Measurements from ENCODE around the gene GLRA2.

The GLRA2 gene

DNA sequence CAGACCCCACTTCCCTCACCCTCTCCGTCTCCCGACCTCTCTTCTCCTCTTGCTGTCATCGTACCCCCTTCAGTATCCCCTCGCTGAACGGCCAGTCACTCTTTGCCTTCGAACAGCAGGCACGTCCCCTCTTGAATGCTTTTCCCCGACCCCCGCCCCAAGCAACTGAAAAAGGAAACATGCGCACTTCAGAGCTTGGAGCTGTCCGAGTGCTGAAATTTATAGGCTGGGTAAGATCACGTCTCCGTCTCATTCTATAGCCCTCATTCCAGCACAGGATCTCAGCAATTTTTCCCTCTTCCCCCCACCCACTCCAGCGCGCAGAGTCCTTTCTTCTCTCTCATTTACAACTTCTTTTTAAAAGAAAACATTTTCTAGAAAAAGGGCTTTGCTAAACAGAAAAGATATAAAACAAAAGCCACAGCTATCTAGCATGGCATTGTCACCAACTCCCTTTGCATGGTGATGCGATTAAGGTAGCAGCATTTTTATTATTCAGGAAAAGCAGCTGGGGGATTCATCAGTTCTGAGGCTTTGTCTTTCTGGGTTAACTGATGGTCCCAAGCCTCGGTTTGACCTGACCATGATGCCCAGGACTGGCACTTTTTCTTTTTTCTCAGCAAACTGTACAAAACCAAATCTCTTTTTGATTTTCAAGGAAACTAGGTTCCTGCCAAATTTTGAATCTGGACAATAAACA, at the start of gene GLRA2:
TSS of gene GLRA2 (plus strand) at position 247 of the 700 bp plus-strand sequence. CDS start 522 bp downstream, outside the sequence.
- H3K4me3 ChIP-seq (ENCODE audit: low read depth, low read length) = no peak within 1 kb of the TSS
- TF ChIP-seq, protein P1, sequence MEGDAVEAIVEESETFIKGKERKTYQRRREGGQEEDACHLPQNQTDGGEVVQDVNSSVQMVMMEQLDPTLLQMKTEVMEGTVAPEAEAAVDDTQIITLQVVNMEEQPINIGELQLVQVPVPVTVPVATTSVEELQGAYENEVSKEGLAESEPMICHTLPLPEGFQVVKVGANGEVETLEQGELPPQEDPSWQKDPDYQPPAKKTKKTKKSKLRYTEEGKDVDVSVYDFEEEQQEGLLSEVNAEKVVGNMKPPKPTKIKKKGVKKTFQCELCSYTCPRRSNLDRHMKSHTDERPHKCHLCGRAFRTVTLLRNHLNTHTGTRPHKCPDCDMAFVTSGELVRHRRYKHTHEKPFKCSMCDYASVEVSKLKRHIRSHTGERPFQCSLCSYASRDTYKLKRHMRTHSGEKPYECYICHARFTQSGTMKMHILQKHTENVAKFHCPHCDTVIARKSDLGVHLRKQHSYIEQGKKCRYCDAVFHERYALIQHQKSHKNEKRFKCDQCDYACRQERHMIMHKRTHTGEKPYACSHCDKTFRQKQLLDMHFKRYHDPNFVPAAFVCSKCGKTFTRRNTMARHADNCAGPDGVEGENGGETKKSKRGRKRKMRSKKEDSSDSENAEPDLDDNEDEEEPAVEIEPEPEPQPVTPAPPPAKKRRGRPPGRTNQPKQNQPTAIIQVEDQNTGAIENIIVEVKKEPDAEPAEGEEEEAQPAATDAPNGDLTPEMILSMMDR (IDR thresholded peaks at IDR 0.05; ENCODE audit: control insufficient read depth, extremely low read depth, insufficient read depth) = no peak
- DNase-seq (ENCODE audit: low read depth) = no peak

DNA sequence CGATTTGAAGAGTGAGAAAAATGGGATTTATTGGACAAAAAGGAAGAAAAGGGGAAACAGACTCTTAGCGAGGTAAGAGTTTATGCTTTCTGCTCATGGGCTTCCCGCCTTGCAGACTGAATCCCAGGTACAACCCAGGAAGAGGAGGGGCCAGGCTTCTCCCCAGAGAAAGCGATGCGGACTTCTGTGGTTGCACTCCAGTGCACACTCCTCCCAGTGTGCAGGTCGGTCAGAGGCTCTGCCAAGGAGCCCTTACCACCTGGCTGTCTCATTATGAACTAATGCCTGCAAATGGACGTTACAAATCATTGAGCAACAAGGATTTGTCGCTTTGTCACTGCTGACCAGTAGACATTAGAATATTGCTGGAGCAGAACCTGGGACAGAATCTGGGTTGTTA, 39.9 kb upstream of the GLRA2 start:
- H3K4me3 ChIP-seq (ENCODE audit: low read depth, low read length) = no peak overlapping the region
- no peak for DNase-seq (ENCODE audit: low read depth)
- TF ChIP-seq, protein P1 (IDR thresholded peaks at IDR 0.05; ENCODE audit: control insufficient read depth, extremely low read depth, insufficient read depth) = no peak

DNA sequence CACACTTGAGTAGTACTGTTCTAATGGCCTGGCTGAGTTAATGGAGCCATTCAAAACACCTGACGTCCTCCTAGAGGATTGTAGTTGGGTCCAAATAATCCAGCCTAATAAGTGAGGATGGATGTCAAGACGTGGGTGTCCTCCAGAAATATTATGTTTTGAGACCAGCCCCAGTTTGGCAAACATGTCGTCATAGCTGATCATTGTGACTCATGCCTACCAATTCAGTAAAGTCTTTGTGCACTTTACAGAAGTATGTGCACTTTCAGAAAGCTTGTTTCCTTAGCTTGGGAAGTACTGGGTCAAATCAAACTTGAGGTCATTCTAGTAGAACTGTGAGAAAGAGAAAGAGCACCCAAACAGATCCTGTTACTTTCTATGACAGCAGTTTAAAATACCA, 37.6 kb upstream of the GLRA2 start:
- DNase-seq (ENCODE audit: low read depth) = no peak
- TF ChIP-seq, protein P1 (IDR thresholded peaks at IDR 0.05; ENCODE audit: control insufficient read depth, extremely low read depth, insufficient read depth) = no peak
- H3K4me3 ChIP-seq (ENCODE audit: low read depth, low read length) = no peak overlapping the region

DNA sequence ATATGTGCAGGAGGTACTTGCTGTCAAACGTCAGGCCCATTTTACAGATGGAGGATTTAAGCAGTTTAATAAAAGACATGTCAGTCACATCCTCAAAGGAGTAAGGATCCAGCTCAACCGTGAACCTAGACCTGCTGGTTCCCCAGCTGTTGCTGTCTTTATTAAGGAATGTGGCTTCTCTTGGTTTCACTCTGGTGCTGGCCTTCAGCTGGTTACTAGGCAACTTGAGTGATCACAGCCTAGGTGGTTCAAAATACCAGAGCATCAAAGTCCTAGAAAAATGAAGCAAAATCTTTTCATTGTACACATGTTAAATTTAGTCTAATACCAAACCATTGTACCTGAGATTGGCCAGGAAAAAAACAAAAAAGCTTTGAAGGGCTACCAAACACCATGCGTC, 32.7 kb upstream of the GLRA2 start:
- no peak overlapping the region for H3K4me3 ChIP-seq (ENCODE audit: low read depth, low read length)
- DNase-seq (ENCODE audit: low read depth) = no peak
- TF ChIP-seq, protein P1 (IDR thresholded peaks at IDR 0.05; ENCODE audit: control insufficient read depth, extremely low read depth, insufficient read depth) = no peak

DNA sequence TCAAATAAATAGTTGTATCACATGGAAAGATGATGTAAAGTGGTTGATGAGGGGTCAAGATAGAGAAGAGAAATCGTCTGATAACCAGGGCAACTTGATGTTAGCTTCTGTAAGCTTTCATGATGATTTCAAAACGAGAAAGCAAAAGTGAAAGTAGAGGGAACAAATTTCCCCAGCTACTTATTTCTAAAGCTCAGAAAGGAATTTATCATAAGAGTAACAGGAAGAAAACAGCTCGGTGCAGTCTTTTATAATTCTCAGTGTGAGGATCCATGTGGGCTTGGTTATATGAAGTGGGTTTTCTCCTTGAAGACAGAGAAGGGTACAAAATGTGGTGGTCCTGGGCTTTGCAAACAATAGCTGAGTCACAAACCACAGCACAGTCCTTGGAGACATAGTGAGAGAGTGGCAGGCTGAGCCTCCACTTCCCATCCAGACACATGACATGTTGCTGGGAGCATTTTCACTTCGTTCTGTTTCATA, 32.1 kb upstream of the GLRA2 start:
- TF ChIP-seq, protein P1 (IDR thresholded peaks at IDR 0.05; ENCODE audit: control insufficient read depth, extremely low read depth, insufficient read depth) = no peak
- H3K4me3 ChIP-seq (ENCODE audit: low read depth, low read length) = no peak overlapping the region
- DNase-seq (ENCODE audit: low read depth) = no peak

DNA sequence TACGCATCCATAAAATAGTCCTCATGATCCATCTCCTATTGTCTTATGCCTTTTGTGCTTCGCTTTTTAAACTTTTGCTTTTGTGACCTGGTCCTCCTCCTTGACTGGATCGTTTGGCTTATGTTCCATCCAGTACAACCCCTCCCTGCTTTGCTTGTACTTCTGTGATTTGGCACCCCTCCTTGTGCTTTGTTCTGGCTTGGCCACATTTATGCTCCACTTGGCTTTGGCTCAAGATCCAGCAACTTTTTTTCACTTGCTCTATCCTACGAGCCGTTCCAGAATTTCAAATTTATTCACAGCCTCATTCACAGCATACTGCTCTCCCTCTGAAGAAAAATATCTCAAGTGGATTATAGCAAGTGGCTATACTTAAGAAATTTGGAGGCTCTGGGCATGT, 28.0 kb upstream of the GLRA2 start:
- TF ChIP-seq, protein P1 (IDR thresholded peaks at IDR 0.05; ENCODE audit: control insufficient read depth, extremely low read depth, insufficient read depth) = no peak
- no peak overlapping the region for H3K4me3 ChIP-seq (ENCODE audit: low read depth, low read length)
- DNase-seq (ENCODE audit: low read depth) = no peak

Measured in LNCaP clone FGC (cell line).